GM19395 (cell line): ENCODE results near the gene SOX9.
"Not testable (repeated sequence)": the region's sequence is repeated elsewhere in the genome, so short reads cannot be mapped to it uniquely, and the experiment has no call there.

Experiments used
- ATAC-seq: cut with Tn5 transposase; IDR thresholded peaks from one replicate; pipeline ENCODE4 v1.9.1; 2021; ENCODE audit warnings: mild to moderate bottlenecking, moderate library complexity; ENCODE audit not compliant: unreplicated experiment

The SOX9 gene

DNA sequence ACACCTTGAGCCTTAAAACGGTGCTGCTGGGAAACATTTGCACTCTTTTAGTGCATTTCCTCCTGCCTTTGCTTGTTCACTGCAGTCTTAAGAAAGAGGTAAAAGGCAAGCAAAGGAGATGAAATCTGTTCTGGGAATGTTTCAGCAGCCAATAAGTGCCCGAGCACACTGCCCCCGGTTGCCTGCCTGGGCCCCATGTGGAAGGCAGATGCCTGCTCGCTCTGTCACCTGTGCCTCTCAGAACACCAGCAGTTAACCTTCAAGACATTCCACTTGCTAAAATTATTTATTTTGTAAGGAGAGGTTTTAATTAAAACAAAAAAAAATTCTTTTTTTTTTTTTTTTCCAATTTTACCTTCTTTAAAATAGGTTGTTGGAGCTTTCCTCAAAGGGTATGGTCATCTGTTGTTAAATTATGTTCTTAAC lies 4.4 kb downstream of the SOX9 start:
- no peak for ATAC-seq

DNA sequence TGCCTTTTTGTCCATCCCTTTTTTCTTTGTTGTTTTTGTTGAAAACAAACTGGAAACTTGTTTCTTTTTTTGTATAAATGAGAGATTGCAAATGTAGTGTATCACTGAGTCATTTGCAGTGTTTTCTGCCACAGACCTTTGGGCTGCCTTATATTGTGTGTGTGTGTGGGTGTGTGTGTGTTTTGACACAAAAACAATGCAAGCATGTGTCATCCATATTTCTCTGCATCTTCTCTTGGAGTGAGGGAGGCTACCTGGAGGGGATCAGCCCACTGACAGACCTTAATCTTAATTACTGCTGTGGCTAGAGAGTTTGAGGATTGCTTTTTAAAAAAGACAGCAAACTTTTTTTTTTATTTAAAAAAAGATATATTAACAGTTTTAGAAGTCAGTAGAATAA lies 4.9 kb downstream of the SOX9 start:
- no peak for ATAC-seq

DNA sequence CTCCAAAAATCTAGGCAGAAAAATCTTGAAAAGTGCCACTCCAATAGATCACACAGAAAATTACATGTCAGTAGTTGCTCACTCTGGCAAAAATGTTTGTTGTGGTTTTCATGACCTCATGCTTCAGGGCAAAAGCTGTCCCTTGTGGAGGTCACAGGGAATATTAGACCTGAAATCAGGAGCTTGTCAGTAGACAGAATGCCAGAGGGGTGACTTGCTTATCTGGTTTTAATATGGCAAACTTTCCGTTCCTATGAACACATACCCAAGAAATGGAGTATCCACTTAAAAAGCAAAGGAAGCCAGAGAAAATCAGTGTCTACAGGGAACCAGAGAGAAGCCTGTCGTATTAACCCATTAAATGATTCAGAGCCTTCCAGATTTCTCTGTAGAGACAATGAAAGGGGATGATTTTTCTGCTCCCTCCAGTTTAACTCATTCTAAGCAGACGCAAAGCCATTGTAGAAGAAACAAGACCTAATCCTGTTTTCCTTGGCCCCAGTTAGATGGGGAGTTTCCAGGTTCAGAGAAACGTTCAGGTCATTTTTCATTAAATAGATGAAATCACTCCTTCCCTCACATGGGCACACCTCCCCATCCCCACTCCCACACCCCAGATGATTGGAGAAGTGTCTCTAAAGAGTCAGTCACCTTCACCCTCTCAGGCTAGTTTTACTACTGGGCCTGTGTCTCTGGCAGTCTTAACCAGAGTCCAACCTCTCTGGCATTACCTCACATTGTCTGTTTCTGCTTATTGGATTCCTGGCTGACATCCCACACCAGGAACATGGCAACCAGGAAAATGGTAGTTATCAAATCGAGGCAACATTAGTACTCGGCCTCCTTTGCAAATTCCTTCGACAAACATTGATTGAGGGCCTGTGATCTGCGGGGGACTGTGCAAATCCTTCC lies 6.0 kb downstream of the SOX9 start:
- ATAC-seq, result no peak

DNA sequence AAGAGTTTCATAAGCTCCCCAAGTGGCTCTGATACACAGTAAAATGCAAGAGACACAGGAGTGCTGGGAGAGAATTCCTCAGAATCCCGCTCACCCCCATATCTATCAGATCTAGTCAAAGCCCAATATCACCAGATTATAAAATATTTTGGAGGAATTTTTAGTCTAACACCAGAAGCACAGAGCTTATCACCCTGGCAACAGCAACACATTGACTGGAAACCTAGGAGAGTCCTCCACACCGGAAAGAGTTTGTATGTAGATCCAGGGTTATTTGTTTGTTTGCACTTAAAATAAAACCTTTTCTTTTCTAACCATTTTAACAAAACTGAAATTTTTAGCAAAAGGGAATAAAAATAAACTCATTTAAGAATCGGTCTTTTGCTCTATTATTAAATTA lies 7.2 kb downstream of the SOX9 start:
- ATAC-seq, result no peak

DNA sequence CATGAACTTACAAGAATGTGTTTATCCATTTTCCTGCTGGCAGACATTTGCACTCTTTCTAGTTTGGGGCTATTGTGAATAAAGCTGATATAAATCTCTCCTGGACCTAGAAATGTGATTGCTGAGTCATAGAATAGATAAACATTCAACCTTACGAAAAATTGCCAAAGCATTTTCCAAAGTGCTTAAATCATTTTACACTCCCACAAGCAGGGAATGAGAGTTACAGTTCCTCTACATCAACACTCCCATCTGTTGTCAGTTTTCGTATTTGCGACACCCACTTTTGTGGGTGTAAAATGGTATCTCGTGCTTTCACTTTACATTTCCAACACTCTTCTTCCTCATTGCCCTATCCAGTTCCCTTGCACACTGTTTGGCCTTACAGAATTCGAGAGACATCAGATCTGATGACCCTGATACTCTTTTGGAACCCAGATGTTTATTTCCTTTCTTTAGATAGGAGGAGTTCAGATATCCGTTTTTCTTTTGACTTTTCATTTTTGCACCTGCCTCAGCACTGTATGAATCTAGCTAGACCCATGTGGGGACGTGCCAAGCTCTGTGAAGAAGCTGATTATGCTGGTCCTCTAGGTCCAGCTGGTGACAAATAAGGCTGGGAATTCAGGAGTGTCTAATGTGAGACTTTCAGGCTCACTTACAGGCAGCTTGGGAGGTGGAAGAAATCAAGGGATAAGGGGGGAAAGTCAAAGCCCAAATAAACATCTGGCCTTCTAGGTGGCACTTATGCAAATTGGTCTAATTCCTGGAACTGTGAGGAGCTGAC lies 14.0 kb downstream of the SOX9 start:
- ATAC-seq, result no peak

DNA sequence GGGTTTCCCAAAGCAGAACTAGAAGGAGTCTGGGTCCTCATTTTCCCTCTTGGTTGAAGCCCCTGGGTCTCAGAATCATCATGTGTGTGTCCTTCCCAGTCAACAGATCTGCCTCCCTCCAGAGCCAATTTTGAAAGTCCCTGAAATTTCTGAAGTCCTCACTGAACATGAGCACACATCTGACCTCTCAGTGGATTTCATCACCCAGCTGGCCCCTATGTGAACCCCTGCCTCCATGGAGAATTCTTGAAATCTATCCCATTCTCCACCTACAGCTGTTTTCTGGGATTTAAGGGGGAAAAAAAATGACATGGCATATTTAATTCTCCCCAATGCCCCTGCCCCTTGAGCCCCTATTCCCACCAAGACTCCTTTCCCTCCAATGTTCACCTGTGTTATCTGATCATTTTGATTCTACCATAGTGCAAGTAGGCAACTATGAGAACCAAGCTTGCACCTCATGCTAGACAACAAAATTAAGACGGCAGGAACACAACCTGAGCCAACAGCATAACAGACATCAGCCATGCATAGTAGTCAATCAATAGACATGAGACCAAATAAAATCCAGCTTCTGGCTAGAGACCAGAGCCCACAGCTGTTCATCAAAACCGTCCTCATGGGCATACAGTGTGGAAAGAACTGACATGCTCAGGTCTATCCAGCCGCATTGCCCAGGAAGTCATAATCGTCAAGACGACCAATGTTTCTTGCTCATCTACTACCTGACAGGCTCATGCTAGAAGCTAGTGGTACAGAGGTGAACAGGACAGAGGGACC lies 14.9 kb downstream of the SOX9 start:
- no peak for ATAC-seq

DNA sequence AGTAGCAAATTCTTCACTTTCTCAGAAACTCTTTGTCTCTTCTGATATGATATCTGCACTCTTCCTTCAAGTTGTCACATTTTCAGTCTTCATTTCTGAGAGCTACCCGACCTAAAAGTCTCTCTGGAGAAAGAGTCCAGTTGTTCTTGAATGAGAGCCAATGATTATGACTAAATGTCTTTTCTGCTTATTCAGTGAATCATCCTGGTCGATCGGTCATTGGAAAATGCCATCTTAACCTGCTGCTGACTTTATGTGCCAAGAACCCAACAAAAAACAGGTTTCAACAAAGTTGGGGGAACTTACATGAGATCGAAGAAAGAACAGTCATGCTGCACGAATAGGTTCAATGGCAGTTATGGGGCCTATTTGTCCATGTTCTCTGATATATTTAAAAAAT lies 15.9 kb downstream of the SOX9 start:
- ATAC-seq, result no peak

DNA sequence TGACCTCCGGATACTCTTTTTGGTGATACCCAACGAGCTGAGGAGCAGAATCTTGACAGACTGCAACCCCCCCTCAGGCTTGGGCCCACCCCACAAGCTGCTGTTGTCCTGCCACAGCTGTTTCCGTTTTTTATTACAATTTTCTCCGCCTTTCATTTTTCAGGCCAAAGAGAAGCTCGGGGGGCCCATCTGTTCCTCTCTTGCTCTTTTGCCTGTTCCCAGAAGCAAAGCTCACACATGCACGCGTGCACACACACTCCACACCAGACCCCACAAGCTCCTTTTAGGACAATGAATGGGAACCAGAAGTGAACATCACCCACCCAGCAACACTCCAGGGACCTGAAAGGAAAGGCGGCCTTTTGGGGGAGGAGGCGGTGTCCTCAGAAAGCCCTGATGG lies 16.3 kb downstream of the SOX9 start:
- ATAC-seq, result no peak

DNA sequence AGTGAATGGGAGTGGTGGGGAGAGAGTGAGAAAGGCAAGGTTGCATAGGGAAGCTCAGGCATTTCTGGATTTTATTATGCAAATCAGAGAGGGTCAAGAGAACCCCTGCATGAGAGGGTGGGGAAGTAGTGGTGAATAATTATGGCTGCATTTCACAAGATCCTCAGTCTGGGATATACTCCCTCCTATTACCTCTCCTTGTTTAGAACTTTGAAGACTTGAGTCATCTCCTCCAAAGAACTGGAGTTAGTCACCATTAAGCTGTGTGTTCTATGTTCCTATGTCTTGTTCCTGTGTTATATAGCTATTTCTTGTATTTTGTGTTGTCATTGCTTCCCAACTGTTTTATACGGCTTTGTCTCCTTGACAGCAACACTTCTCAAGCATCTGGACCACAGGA lies 18.4 kb downstream of the SOX9 start:
- ATAC-seq, result no peak

DNA sequence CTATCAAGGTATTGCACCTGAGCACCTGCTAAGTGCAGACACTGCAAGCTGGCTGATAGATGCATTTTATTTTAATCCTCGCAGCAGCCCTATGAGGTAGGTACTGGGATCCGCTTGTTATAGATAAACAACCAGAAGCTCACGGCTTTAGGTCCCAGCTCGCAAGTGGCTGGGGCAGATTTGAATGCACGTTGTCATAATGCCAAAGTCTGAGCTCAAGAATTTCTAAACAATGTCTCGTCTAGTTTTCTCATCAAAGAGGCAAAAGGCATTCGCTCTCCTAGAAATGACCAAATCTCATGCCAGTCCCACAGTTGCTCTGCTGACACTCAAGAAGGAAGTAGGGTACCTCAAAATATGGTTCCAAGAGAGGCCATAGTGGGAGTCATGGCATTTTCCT lies 20.5 kb downstream of the SOX9 start:
- no peak for ATAC-seq

DNA sequence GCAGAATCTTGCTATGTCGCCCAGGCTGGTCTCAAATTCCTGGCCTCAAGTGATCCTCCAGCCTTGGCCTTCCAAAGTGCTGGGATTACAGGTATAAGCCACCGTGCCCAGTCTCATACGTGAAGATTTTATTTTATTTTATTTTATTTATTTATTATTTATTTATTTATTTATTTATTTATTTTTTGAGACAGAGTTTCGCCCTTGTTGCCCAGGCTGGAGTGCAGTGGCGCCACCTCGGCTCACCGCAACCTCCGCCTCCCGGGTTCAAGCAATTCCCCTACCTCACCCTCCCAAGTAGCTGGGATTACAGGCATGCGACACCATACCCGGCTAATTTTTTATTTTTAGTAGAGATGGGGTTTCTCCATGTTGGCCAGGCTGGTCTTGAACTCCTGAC lies 21.3 kb downstream of the SOX9 start:
- not testable (repeated sequence) for ATAC-seq

DNA sequence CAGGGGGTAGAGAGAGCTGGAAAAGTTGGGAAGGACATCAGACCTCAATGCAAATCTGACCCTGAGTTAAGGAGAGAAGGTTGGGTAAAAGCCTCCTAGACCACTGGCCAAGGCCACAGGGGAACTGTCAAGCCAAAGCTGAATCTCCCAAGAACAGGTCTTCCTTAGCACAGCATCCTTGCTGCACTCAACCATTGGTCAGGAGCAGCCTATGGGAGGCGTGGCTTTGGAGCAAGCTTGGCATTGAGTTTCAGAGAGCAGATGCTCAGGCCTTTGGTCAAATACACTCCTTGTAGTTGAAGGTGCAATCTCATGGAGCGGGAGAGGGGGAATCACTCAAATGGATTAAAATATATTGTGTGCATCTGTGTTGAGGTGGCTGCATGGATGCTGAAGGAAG lies 21.8 kb downstream of the SOX9 start:
- ATAC-seq, result no peak

DNA sequence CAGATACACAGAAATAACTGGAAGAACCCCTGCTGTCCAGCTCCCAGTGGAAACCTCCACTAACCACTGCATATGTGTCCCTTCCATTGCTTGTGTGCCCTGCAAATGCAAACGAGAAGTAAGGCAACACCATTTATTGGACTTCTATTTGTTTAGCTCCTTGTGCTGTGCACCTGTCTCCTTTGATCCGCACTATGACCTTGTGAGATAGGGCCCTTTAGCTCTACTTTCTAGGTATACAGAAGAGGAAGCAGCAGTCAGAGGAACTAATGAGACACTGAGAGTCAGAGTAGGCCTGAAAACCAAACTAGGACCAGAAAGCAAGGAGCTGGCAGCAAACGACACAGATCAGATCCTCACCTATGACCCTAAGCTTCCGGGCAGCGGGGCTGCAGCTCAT lies 22.4 kb downstream of the SOX9 start:
- ATAC-seq, result no peak

DNA sequence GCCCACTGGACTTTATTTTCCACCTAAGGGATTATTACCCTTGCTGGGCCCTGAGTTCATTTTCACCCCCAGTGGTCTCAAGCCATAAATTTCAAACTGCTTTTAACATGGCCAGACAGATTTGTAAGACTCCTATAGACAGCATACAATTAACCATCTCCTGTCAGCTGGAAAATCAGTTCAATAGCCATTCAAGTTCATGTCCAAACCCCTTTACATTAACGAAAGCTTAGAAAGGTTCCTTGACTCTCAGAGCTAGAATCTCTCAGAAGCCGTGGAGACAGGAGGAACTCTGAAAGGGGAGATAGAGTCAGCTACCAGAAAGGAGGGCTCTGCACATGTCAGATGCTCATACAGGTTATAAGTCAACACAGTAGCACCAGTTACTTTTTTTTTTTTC lies 23.3 kb downstream of the SOX9 start:
- ATAC-seq, result no peak

DNA sequence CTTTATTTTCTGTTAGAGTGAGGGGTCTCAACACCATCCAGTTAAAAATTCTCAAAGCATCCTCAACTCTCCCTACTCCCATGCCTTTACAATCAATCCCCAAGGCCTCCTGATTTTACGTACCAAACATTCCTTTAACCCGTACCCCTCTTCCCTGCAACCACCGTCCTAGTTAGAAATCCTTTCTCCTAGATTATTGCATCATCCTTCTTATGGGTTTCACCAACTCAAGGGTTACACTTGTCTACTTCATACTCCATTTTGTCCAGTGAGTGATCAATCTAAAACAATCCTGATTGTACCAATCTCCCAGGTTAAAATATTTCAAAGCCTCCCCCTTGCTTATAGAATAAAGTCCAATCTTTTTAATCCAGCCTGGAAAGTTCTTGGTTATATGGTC lies 24.7 kb downstream of the SOX9 start:
- ATAC-seq, result no peak

DNA sequence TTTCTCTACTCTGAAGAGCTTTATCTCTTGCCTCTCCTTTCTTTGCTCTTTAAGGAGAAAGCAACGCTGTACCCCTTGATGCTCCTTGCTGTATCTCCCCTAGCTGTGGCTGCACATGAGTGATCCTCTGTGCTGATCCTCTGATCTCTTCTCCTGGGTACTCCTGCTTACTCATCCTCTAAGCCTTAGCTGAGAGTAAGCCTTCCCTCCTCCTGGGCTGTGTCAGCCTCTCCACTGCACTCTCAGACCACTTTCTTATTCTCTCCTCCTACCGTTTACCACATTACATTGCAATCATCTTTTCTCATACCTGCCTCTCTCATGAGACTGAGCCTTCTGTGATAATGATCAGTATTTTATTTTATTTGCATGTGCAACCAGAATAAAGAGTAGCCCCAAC lies 25.1 kb downstream of the SOX9 start:
- ATAC-seq, result no peak

DNA sequence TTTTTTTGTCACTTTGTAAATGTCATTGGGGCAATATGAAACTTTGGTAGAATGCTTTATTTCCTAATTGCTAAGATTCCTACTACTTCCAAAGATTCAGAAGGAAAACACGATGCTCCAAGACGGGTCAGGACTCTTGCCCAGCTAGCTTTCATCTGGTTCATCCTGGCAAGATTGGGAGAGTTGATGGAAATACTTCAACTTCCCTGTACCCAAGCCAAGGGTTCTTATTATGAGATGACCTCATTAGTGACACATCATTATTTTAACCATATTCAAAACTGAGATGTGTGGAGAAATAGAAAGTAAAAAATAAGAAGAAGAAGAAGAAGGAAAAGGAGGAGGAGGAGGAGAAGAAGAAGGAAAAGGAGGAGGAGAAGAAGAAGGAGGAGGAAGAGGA lies 25.6 kb downstream of the SOX9 start:
- ATAC-seq, result no peak

DNA sequence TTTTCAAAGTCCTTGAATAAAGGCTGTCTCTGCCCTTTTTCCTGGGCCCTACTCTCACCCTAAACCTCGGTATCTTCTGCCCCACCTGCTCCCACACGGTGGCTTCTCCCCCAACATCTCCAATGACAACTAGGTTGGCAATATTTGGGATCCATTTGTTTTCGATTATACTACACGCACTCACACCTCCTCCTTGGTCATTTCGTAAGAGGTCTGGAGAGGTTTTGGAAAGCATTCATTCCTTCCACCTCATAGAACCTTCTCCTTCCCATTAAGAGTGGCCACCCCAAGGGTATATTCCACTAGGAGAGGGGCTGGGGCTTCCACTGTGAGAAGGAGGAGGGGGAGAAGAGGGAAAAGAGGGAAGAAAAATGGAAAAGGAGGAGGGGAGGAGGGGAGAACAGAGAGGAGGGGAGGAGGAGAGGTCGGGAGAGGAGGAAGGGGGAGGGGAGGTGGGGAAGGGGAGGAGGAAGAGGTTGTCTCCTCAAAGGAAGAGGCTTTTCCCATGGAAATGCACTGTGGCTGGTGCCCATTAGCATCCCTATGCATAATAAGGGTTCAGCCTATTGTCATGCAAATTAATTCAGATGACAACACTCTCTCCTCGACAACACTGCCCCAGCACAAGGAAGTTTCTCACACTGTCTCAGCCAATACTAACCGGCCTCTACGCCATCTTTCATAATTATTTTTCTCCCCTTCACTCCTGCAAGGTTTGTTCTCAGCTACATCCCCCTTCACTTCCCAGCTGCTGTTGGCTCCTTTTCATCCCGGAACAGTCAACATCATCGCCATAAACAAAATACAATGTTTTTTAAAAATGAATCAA lies 30.0 kb downstream of the SOX9 start:
- ATAC-seq, result no peak

DNA sequence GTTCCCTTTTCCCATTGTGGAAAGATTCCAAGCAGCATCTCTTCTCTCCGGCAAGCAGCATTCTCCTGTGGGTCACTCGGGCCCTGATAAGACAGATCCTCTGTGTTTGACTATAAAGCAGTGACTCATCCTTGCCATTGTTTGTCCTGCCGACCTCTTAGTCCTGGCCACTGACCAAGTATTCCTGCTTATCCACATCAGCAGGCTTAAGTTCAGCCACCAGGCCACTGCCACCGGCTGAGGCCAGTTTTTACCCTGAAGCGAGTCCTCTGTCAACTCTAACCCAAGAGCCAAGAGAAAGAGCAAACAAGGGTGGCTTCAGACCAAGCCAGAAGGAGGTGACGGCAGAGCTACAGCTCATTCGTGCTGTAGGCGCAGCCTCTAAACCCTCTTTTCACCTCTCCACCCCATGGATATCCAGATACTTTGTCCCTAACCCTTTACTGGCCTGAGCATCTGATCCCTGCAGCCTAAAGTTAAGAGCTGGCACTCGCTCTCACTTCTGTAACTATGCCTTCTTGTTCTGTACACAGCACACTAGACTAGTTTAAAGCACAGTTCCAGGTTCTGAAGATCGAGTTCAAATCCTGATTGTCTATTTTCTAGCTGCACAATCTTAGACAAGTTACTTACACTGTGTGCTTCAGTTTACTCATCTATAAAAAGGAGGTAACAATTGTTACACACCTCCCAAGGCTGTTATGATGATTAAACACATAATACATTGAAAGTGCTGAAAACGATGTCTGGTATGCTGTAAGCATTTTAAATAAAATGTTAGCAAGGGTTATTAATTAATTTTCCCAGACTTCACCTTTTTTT lies 31.0 kb downstream of the SOX9 start:
- no peak for ATAC-seq
